ENCODE results near the gene CCDC192. TPM values are rescaled to one million over a fixed set of nuclear protein-coding genes. Genes with fewer than 3 reads are reported as not detected.
A peak's percentile ranks its signal among the peaks of the same experiment; 100 is the strongest.

The CCDC192 gene
- total RNA-seq, 1 experiment from 2014 or later = 0.52 TPM

DNA sequence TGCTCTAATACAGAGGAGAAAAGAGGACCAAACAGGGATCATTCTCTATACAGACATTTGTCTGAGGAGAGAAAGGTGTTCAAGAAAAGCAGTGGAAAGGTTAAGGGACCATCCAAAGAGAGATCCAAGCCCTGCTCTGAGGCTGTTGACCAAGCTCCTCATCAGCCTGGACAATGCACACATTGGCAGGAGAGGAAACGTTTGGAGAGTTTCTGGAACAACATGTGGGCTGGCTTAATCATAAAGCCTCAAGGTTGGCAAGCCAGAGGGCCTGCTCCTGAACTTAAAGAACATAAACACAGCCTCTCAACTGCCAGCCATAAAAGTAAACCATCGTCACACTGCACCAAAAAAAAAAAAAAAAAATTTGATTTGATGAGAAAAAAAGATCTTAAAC lies 196.0 kb downstream of the CCDC192 start:
- no peak for TF ChIP-seq ZNF671 (CRISPR knock-in tag; IDR thresholded peaks at IDR 0.05)
- TF ChIP-seq JAZF1 (CRISPR knock-in tag; IDR thresholded peaks at IDR 0.05) = no peak
- no peak for TF ChIP-seq ELF4 (CRISPR knock-in tag; IDR thresholded peaks at IDR 0.05; ENCODE audit: low read depth)
- no peak for TF ChIP-seq NFYB (CRISPR knock-in tag; conservative IDR thresholded peaks at IDR 0.05; ENCODE audit: low read depth)
- no peak for TF ChIP-seq SP1 (CRISPR knock-in tag; conservative IDR thresholded peaks at IDR 0.05)
- TF ChIP-seq, protein P1, sequence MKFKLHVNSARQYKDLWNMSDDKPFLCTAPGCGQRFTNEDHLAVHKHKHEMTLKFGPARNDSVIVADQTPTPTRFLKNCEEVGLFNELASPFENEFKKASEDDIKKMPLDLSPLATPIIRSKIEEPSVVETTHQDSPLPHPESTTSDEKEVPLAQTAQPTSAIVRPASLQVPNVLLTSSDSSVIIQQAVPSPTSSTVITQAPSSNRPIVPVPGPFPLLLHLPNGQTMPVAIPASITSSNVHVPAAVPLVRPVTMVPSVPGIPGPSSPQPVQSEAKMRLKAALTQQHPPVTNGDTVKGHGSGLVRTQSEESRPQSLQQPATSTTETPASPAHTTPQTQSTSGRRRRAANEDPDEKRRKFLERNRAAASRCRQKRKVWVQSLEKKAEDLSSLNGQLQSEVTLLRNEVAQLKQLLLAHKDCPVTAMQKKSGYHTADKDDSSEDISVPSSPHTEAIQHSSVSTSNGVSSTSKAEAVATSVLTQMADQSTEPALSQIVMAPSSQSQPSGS (CRISPR knock-in tag; IDR thresholded peaks at IDR 0.05; ENCODE audit: borderline replicate concordance, low read depth) = no peak
- TF ChIP-seq ZNF423 (CRISPR knock-in tag; IDR thresholded peaks at IDR 0.05) = no peak
- TF ChIP-seq ZNF317 (CRISPR knock-in tag; IDR thresholded peaks at IDR 0.05; ENCODE audit: borderline replicate concordance, low read depth) = no peak
- no peak for TF ChIP-seq NR3C1 (CRISPR knock-in tag; conservative IDR thresholded peaks at IDR 0.05; ENCODE audit: low read depth)
- TF ChIP-seq, protein P2, sequence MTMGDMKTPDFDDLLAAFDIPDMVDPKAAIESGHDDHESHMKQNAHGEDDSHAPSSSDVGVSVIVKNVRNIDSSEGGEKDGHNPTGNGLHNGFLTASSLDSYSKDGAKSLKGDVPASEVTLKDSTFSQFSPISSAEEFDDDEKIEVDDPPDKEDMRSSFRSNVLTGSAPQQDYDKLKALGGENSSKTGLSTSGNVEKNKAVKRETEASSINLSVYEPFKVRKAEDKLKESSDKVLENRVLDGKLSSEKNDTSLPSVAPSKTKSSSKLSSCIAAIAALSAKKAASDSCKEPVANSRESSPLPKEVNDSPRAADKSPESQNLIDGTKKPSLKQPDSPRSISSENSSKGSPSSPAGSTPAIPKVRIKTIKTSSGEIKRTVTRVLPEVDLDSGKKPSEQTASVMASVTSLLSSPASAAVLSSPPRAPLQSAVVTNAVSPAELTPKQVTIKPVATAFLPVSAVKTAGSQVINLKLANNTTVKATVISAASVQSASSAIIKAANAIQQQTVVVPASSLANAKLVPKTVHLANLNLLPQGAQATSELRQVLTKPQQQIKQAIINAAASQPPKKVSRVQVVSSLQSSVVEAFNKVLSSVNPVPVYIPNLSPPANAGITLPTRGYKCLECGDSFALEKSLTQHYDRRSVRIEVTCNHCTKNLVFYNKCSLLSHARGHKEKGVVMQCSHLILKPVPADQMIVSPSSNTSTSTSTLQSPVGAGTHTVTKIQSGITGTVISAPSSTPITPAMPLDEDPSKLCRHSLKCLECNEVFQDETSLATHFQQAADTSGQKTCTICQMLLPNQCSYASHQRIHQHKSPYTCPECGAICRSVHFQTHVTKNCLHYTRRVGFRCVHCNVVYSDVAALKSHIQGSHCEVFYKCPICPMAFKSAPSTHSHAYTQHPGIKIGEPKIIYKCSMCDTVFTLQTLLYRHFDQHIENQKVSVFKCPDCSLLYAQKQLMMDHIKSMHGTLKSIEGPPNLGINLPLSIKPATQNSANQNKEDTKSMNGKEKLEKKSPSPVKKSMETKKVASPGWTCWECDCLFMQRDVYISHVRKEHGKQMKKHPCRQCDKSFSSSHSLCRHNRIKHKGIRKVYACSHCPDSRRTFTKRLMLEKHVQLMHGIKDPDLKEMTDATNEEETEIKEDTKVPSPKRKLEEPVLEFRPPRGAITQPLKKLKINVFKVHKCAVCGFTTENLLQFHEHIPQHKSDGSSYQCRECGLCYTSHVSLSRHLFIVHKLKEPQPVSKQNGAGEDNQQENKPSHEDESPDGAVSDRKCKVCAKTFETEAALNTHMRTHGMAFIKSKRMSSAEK (CRISPR knock-in tag; IDR thresholded peaks at IDR 0.05; ENCODE audit: borderline replicate concordance) = no peak
- TF ChIP-seq ETV6 (CRISPR knock-in tag; IDR thresholded peaks at IDR 0.05) = no peak
- DNase-seq (ENCODE audit: low spot score) (no peak), ATAC-seq (no peak)
- CTCF ChIA-PET = interaction anchor here (2.2 kb wide), 1 partner anchor 21 kb away, joined by 8 read pairs; no protein-coding TSS in a partner anchor
- H3K4me1 Mint-ChIP-seq = 0 out of 2 replicates have a peak, but pooled peaks cover 4% of the 10 kb centered on the region
- POLR2A ChIA-PET = no interaction called here
- H3K36me3 Mint-ChIP-seq = no peaks in the 10 kb centered on the region
- H3K4me3 Mint-ChIP-seq = no peak overlapping the region
- no peaks in the 10 kb centered on the region; the same call in 1 of the 2 replicates for H3K27me3 Mint-ChIP-seq (ENCODE audit: low read depth)
- no peak overlapping the region for H3K27ac Mint-ChIP-seq
- no peaks in the 10 kb centered on the region for H3K9me3 Mint-ChIP-seq

DNA sequence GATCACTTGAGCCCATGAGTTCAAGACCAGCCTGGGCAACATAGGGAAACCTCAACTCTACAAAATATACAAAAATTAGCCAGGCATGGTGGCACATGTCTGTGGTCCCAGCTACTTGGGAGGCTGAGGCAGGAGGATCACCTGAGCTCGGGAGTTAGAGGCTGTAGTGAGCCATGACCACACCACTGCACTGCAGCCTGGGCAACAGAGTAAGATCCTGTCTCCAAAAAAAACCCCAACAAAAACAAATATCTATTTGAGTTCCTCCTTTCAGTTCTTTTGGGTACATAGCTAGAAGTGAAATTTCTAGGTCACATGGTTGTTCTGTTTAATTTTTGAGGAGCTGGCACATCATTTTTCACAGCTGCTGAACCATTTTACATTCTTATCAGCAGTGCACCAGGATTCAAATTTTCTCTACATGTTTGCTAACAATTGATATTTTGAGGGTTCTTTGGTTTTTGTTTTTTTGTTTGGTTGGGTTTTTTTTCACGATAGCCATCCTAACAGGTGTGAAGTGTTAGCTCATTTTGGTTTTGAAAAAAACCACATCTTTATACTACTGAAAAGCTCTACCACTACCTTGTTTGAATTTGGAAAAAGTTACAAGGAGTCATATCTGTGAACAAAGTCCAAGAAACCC lies 203.5 kb downstream of the CCDC192 start:
- Mint-ChIP-seq H3K36me3 (no peaks in the 10 kb centered on the region), H3K9me3 (no peaks in the 10 kb centered on the region), H3K4me1 (no peaks in the 10 kb centered on the region), H3K27me3 (ENCODE audit: low read depth) (peaks cover 14% of the 10 kb centered on the region), H3K4me3 (no peak overlapping the region), H3K27ac (no peak overlapping the region)
- TF ChIP-seq JAZF1 (CRISPR knock-in tag; IDR thresholded peaks at IDR 0.05) (no peak), ZNF121 (CRISPR knock-in tag; IDR thresholded peaks at IDR 0.05) (0 out of 2 replicates have a peak, but pooled peaks have one; percentile 13)
- TF ChIP-seq, protein P3, sequence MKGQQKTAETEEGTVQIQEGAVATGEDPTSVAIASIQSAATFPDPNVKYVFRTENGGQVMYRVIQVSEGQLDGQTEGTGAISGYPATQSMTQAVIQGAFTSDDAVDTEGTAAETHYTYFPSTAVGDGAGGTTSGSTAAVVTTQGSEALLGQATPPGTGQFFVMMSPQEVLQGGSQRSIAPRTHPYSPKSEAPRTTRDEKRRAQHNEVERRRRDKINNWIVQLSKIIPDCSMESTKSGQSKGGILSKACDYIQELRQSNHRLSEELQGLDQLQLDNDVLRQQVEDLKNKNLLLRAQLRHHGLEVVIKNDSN (CRISPR knock-in tag; IDR thresholded peaks at IDR 0.05) = no peak
- POLR2A ChIA-PET = no interaction called here
- ATAC-seq (no peak), DNase-seq (ENCODE audit: low spot score) (no peak)
- CTCF ChIA-PET = interaction anchor here (1.2 kb wide), 1 partner anchor 286 kb away, joined by 3 read pairs; no protein-coding TSS in a partner anchor

DNA sequence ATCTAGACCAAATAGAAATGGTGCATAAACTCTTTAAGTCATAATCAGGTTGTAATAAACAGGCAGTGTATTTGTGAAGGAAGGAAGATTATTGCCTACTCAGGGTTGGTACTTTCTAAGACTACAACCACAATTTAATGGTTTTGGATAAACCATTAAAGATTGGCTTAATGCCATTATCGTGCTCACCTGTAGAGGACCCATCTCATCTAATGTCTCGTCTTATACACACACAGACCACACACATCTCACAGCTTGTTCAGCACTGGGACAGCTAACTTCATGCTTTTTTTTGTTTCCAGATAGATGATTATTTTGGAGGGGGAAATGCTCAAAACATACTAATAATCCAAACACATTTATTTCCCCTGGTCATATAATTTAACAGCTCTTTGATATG lies 204.7 kb downstream of the CCDC192 start:
- TF ChIP-seq, protein P4, sequence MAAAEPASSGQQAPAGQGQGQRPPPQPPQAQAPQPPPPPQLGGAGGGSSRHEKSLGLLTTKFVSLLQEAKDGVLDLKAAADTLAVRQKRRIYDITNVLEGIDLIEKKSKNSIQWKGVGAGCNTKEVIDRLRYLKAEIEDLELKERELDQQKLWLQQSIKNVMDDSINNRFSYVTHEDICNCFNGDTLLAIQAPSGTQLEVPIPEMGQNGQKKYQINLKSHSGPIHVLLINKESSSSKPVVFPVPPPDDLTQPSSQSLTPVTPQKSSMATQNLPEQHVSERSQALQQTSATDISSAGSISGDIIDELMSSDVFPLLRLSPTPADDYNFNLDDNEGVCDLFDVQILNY (CRISPR knock-in tag; IDR thresholded peaks at IDR 0.05) = no peak
- TF ChIP-seq GTF2I (CRISPR knock-in tag; conservative IDR thresholded peaks at IDR 0.05) (no peak), TEAD4 (CRISPR knock-in tag; IDR thresholded peaks at IDR 0.05) (no peak), FOXP1 (CRISPR knock-in tag; IDR thresholded peaks at IDR 0.05; ENCODE audit: borderline replicate concordance) (no peak), IRF2 (CRISPR knock-in tag; IDR thresholded peaks at IDR 0.05; ENCODE audit: borderline replicate concordance, low read depth) (no peak), OVOL2 (CRISPR knock-in tag; IDR thresholded peaks at IDR 0.05; ENCODE audit: borderline replicate concordance) (no peak)
- H3K36me3 Mint-ChIP-seq = no peaks in the 10 kb centered on the region
- ChIA-PET CTCF (interaction anchor here (0.9 to 1.4 kb wide), 3 partner anchors 151 to 285 kb away, joined by 3 read pairs; no protein-coding TSS in a partner anchor), POLR2A (no interaction called here)
- no peaks in the 10 kb centered on the region for H3K9me3 Mint-ChIP-seq
- DNase-seq (ENCODE audit: low spot score) (no peak), ATAC-seq (no peak; the same call in 1 of the 2 replicates)
- no peaks in the 10 kb centered on the region for H3K4me1 Mint-ChIP-seq
- H3K27ac Mint-ChIP-seq = no peak overlapping the region
- peaks cover 20% of the 10 kb centered on the region for H3K27me3 Mint-ChIP-seq (ENCODE audit: low read depth)
- no peak overlapping the region for H3K4me3 Mint-ChIP-seq

Data from WTC11 (cell line).